Stomach (tissue), 4 donors: Measurements from ENCODE around the gene TMEFF2.

Source experiments
- EP300 ChIP-seq: sonication (generic); formaldehyde crosslinking; IDR thresholded peaks from one replicate; pipeline ENCODE4 v1.6.1; 2017; ENCODE audit warnings: antibody characterized with exemption
- POLR2AphosphoS5 ChIP-seq, 3 donors: sonication (generic); formaldehyde crosslinking; IDR thresholded peaks; one replicate each; pipeline ENCODE4 v1.6.1; 2016; ENCODE audit warnings: antibody characterized with exemption in 3 of 3

- no peak for TF ChIP-seq POLR2AphosphoS5 (IDR thresholded peaks at IDR 0.05)
- TF ChIP-seq EP300: no peak
Measured at GRCh38 chr2:192051533-192051932, 143.2 kb downstream of the TMEFF2 start.
